Transverse colon (tissue), 4 donors: Measurements from ENCODE around the gene CCDC197. TPM values are rescaled to one million over a fixed set of nuclear protein-coding genes. Genes with fewer than 3 reads are reported as not detected.

ENCODE experiments used
- DNase-seq: peaks from one replicate; pipeline ENCODE4 v3.0.0-alpha.2; 2019
- H3K27ac ChIP-seq, 4 donors: fragments of 200-600 bp; sonication (generic); 2 replicates each; pipeline ENCODE4 v1.5.1; 2016 to 2018; ENCODE audit warnings: inconsistent platforms in 4 of 4
- H3K27me3 ChIP-seq: fragments of 200-600 bp; sonication (generic); 2 replicates; pipeline ENCODE4 v1.5.1; 2017; ENCODE audit warnings: inconsistent platforms
- H3K36me3 ChIP-seq, 4 donors: fragments of 200-600 bp; sonication (generic); 2 replicates each; pipeline ENCODE4 v1.5.1; 2017 to 2019; ENCODE audit warnings: inconsistent platforms in 4 of 4
- H3K4me1 ChIP-seq, 4 donors: fragments of 200-600 bp; sonication (generic); 2 replicates each; pipeline ENCODE4 v1.5.1; 2017 to 2020; ENCODE audit warnings: inconsistent platforms in 4 of 4
- H3K4me3 ChIP-seq, 4 donors: fragments of 200-600 bp; sonication (generic); 1 replicate in 1 of 4; 2 replicates in 3 of 4; pipeline versions ENCODE4 v1.5.1 to v1.6.1; 2017 to 2019; ENCODE audit warnings: inconsistent platforms in 4 of 4
- H3K9me3 ChIP-seq, 2 donors: fragments of 200-600 bp; sonication (generic); 2 replicates each; pipeline ENCODE4 v1.5.1; 2017 to 2019; ENCODE audit warnings: inconsistent platforms in 2 of 2
- CTCF ChIP-seq, 5 experiments: fragments of 200-600 bp in 3 of 5; fragments of 450-650 bp in 2 of 5; sonication (generic) in 3 of 5; IDR thresholded peaks; 1 replicate in 2 of 5; 2 replicates in 3 of 5; pipeline ENCODE4 v1.5.1; 2016 to 2017; ENCODE audit warnings: antibody characterized with exemption in 5 of 5, inconsistent platforms in 3 of 5, mild to moderate bottlenecking in 2 of 5, moderate library complexity in 1 of 5
- EP300 ChIP-seq: sonication (generic); formaldehyde crosslinking; IDR thresholded peaks from one replicate; pipeline ENCODE4 v1.6.1; 2017; ENCODE audit warnings: antibody characterized with exemption, low read depth
- POLR2A ChIP-seq: fragments of 450-650 bp; IDR thresholded peaks from one replicate; pipeline ENCODE4 v1.6.1; 2016; ENCODE audit warnings: antibody characterized with exemption, mild to moderate bottlenecking, moderate library complexity
- POLR2AphosphoS5 ChIP-seq, 3 donors: sonication (generic); formaldehyde crosslinking; IDR thresholded peaks; one replicate each; pipeline ENCODE4 v1.6.1; 2016; ENCODE audit warnings: antibody characterized with exemption in 3 of 3
- WGBS, 2 donors: methylation state at CpG; one replicate each; pipeline ENCODE4 v1.1.5; 2018; ENCODE audit warnings: low coverage in 1 of 2; 5-methylcytosine and 5-hydroxymethylcytosine counted together
- in situ Hi-C, 4 donors: fragments of 200-750 bp; cut with MboI; loops; one replicate each; pipeline versions ENCODE4 v1.15.0 to v1.15.1; 2017; ENCODE audit warnings: low sequenced_read_pairs in 3 of 4, low pct_ligation_motif_present in 1 of 4, low pct_unique_long_range_greater_than_20kb in 1 of 4
- intact Hi-C: fragments of 100-400 bp; cut with DNase I; formaldehyde crosslinking; loops from one replicate; pipeline ENCODE4 v1.15.1; 2023; ENCODE audit warnings: low total_unique reads
- total RNA-seq, 4 donors: library from RNA; depleted of rRNA; stranded (reverse); fragments of >200 nt; gene quantifications; one replicate each; pipeline ENCODE4 v1.1.0, GENCODE V29; 2016

The CCDC197 gene
- total RNA-seq, 4 donors from 2014 or later, result not detected

DNA sequence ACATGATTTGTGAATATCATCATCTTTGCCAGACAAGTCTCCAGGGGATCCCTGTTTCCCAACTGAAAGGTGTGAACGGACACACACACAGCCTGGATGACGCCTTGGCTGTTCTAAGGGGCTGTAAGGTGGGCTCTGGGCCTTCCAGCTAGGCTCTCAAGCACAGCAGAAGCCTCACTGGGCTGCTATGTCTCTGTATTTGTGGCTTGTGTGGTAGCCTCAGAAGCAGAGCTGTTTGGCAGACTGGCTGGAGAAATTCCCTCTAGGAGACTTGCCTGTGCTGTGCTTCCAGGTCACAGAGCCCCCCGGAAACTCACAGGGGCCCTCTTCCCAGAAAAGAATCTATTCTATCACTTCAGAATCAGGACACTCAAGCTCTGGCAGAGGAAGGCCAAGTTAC is 50.5 kb downstream of the CCDC197 start:
- H3K27ac ChIP-seq, result no peak overlapping the region
- no peaks in the 10 kb centered on the region for H3K27me3 ChIP-seq
- TF ChIP-seq POLR2A, result no peak
- no peak for TF ChIP-seq EP300
- TF ChIP-seq POLR2AphosphoS5 (IDR thresholded peaks at IDR 0.05), result no peak
- TF ChIP-seq CTCF (IDR thresholded peaks at IDR 0.05), result no peak
- H3K36me3 ChIP-seq, result peaks cover 0 to 38% (median 19%) of the 10 kb centered on the region in 4 donors
- 96 to 100% methylated on average over 2 to 3 of the region's 3 CpGs for WGBS, 2 donors
- H3K9me3 ChIP-seq, result no peaks in the 10 kb centered on the region
- DNase-seq, result no peak
- peaks cover 0 to 7% (median 0%) of the 10 kb centered on the region in 4 donors for H3K4me1 ChIP-seq
- no peak overlapping the region for H3K4me3 ChIP-seq
- in situ Hi-C loops, result no loop called here
- intact Hi-C loops, result no loop called here

DNA sequence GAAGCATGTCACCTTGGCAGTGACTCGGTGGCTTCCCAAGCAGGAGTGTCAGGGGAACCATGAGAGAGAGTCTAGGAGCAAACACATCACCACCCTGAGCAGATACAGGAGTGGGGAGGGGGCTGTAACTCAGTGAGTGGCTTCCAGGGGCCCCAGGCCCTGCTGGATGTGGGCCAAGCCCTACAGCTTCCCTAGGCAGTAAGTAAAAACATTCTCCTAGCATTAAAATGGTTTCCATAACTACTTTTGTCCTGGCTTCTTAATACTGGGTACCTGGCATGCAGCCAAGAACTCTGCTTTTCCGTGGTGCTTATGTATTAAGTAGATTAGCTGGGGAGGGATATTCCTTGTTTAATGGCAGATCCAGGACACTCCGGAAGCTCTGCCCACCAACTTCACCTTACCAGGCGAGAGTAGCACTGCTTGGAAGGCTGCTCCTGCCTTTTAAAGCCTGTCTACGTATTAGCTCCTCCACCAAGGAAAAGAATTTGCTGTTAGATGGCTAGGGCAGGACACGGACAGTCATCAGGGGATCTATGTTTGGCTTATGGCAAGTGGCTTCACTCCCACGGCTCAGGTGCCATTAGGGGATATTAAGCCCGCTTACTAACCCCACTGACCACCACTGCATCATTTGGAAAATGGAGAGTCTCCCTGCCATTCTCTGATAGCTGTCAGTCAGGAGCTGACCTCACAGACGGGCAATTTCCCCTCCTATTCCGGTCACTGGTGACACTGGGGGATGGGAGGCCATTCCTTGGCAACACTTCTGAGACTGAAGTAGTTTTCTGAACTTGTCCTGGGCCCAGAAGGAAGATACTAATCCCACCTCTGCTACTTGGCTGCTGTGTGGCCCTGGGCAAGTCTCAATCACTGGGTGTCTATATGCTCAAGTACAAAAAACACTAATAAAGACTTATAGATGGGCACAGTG is 51.9 kb downstream of the CCDC197 start:
- peaks cover 0 to 42% (median 21%) of the 10 kb centered on the region in 4 donors for H3K36me3 ChIP-seq
- intact Hi-C loops (no loop called here), in situ Hi-C loops (no loop called here)
- no peaks in the 10 kb centered on the region for H3K27me3 ChIP-seq
- no peak for DNase-seq
- H3K4me1 ChIP-seq, result peaks cover 0 to 7% (median 0%) of the 10 kb centered on the region in 4 donors
- no peak overlapping the region for H3K27ac ChIP-seq
- WGBS, 2 donors, result 84% methylated on average over 10 of the region's 10 CpGs; no CpG with 5 or more reads in 1 of the 2 donors
- TF ChIP-seq POLR2A (no peak), EP300 (no peak), CTCF (IDR thresholded peaks at IDR 0.05) (no peak), POLR2AphosphoS5 (IDR thresholded peaks at IDR 0.05) (no peak)
- no peaks in the 10 kb centered on the region for H3K9me3 ChIP-seq
- H3K4me3 ChIP-seq, result no peak overlapping the region

DNA sequence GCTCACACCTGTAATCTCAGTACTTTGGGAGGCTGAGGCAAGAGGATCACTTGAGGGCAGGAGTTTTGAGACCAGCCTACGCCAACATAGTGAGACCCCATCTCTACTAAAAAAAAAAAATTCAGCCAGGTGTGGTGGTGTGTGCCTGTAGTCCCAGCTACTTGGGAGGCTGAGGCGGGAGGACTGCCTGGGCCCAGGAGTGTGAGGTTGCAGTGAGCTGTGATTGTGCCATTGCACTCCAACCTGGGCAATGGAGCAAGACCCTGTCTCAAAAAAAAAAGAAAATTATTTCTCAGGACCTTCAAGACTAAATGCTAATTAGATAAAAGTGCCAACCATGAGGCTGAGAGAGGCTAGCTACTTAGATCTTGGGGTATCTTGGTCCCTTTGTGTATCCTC is 52.5 kb downstream of the CCDC197 start:
- peaks cover 0 to 7% (median 0%) of the 10 kb centered on the region in 4 donors for H3K4me1 ChIP-seq
- H3K9me3 ChIP-seq, result no peaks in the 10 kb centered on the region
- no peaks in the 10 kb centered on the region for H3K27me3 ChIP-seq
- peaks cover 0 to 48% (median 21%) of the 10 kb centered on the region in 4 donors for H3K36me3 ChIP-seq
- in situ Hi-C loops (no loop called here), intact Hi-C loops (no loop called here)
- WGBS, 2 donors, result 100% methylated on average over 1 to 2 of the region's 2 CpGs
- DNase-seq, result no peak
- TF ChIP-seq POLR2AphosphoS5 (IDR thresholded peaks at IDR 0.05), result no peak
- no peak for TF ChIP-seq CTCF (IDR thresholded peaks at IDR 0.05)
- TF ChIP-seq EP300, result no peak
- no peak for TF ChIP-seq POLR2A
- H3K4me3 ChIP-seq, result no peak overlapping the region
- H3K27ac ChIP-seq, result no peak overlapping the region

DNA sequence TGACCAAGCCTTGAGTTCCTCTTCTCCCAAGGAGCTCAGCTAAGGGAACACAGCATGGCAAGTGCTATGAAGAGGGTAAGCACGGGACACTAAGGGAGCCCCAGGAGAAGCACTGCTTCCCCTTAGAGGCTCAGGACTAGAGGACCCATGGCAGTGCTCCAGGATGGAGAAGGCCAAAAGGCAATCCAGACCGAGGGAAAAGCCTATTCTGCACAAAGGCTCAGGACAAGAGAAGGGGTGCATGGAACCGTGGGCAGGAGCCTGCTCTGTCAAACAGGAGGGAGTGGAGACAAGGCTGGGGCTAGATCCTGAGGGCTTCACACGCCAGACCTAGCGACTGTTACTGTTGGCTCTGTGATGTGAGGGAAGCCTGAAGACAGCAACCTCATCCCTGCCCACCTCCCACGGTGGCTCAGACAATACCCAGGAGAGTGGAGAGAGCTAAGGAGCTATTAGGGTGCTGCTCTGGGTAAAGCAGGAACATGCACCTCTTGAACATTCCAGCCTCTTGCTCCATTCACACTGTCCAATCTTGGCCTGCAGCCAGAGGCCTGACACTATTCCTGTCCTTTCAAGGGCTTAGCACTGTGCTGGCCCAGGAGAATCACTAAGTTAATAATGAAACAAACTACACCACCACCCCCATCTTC is 53.3 kb downstream of the CCDC197 start:
- TF ChIP-seq EP300 (no peak), POLR2A (no peak)
- DNase-seq, result no peak
- Histone ChIP-seq H3K36me3 (peaks cover 0 to 55% (median 21%) of the 10 kb centered on the region in 4 donors), H3K4me1 (peaks cover 0 to 7% (median 0%) of the 10 kb centered on the region in 4 donors), H3K27ac (no peak overlapping the region), H3K9me3 (no peaks in the 10 kb centered on the region), H3K4me3 (no peak overlapping the region), H3K27me3 (no peaks in the 10 kb centered on the region)
- intact Hi-C loops, result no loop called here
- in situ Hi-C loops, result no loop called here
- 92% methylated on average over 6 of the region's 6 CpGs; no CpG with 5 or more reads in 1 of the 2 donors for WGBS, 2 donors
